ENCODE measurements around the gene SNX30.

The SNX30 gene

DNA sequence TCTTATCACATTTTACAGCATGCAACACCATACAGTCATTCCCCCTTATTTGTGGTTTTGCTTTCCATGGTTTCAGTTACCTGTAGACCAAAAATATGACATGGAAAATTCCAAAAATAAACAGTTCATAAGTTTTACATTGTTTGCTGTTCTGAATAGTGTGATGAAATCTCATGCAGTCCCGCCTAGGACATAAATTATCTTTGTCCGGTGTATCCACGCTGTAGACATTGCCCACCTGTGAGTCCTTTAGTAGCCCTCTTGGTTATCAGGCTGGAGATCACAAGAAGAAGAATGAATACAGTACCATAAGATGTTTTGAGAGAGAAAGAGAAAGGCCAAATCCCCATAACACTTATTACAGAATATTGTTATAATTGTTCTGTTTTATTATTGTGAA lies 72.1 kb downstream of the SNX30 start:
- DNase-seq (ENCODE audit: low read depth in 3 of 3), result no peak

DNA sequence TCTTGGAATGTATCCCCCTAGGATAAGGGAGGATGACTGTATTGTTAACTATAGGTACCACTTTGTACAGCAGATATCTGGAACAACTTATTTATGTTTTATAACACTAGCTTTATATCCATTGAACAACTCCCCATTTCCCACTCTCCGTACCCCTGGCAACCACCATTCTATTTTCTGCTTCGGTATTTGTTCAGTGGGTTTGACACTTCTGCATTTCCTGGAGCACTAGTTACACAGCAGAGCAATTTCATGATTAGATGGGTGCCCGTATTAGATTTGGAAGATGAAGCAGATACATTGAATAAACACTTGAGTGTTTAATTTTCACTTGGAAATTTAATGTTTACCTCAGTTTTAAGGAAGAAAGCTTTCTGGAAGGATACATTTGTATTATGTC lies 72.7 kb downstream of the SNX30 start:
- DNase-seq (ENCODE audit: low read depth in 3 of 3), result no peak

- DNase-seq (ENCODE audit: low read depth in 3 of 3), result no peak
These were observed 80.8 kb downstream of the SNX30 start for GRCh38 chr9:112831281-112831851.

DNA sequence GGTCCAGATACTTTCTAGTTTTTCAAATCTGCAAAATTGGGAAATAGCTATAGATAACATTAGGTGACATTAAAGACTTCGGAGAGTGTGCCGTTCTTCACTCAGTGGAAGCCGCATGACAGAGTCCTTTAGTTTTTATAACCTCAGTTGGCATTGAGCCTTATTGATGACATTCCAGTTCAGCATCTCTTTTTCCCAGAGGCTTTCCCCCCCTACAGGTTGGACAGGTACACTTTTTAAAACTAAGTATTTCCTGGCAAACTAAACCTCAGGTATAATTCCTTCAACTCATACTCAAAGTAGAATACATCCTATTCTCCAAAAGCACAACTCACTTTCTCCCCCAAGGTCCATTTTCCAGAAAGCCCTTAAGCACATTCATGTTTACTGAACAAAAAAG lies 81.4 kb downstream of the SNX30 start:
- DNase-seq (ENCODE audit: low read depth in 3 of 3), result no peak

DNA sequence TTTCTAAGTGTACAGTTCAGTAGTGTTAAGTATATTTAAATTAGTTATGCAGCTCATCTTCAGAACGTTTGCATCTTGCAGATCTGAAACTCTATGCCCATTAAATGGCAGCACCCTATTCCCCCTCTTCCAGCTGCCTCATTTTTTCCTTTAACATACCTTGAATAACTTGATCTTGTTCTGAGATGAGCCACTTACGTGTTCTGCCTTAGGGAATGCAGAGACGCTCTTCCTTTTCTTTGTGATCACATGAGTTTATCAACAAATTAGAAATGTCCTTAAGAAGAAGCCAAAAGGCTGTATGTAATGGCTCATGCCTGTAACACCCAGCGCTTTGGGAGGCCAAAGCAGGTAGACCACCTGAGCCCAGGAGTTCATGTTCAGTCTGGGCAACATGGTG lies 82.5 kb downstream of the SNX30 start:
- no peak for DNase-seq (ENCODE audit: low read depth in 3 of 3)

GRCh38 chr9:112836394-112836793 lies 85.8 kb downstream of the SNX30 start:
- no peak for DNase-seq (ENCODE audit: low read depth in 3 of 3)

DNA sequence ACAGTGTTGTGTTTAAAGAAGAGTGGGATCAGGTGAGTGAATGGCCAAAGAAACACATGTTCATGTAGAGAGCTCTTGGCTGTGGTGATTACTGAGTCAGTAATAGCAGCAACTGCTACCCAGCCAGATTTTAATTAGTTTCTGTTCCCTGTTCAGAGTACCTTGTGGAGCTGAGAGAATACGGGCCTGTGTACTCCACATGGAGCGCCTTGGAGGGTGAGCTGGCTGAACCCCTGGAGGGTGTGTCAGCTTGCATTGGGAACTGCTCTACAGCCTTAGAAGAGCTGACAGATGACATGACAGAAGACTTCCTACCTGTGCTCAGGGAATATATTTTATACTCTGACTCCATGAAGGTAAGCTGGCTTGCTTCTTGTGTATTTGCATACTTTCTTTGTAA lies 87.8 kb downstream of the SNX30 start:
- no peak for DNase-seq (ENCODE audit: low read depth in 3 of 3)

DNA sequence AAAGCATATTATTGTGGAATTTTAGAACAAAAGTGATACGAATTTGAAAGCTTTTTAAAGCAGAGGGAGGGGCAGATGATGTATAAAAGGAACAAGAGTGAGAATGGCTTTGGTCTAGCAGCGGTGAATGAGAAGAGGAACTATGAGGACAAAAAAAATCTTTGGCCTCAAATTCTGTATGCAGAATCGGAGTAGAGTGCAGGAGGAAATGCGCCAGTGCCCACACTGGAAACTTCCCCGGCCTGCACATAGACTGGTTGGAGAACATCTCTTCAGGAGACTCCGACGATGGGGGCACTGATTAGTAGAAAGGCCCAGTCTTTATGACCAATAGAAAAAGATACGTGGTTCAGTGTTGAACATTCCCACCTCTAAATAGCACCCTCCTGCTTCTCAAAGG lies 88.8 kb downstream of the SNX30 start:
- no peak for DNase-seq (ENCODE audit: low read depth in 3 of 3)

GRCh38 chr9:112841261-112841660 lies 90.7 kb downstream of the SNX30 start:
- no peak for DNase-seq (ENCODE audit: low read depth in 3 of 3)

DNA sequence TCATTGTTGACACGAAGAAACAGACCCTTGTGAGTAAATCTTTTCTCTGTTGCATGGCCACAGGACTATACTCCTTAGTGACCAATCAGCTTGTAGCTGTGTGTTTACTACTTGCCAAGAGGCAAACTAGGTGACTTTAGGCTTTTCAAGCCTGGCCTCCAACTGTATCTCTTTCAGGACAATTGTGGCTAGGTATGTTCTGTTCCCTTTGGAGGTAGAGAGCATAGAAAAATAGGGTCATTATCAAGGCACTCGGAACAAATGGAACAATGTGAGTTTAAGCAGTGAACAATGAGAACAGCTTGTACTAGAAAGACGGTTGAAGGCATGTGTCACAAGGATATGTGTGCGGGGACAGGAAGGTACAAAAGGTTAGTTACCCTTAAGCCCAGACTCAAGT lies 92.0 kb downstream of the SNX30 start:
- DNase-seq (ENCODE audit: low read depth in 3 of 3), result no peak

GRCh38 chr9:112844771-112845542 lies 94.4 kb downstream of the SNX30 start:
- DNase-seq (ENCODE audit: low read depth in 3 of 3), result peak; percentile 60 to 77 (median 61)

GRCh38 chr9:112846528-112847488 lies 96.2 kb downstream of the SNX30 start:
- DNase-seq (ENCODE audit: low read depth in 3 of 3), result no peak

DNA sequence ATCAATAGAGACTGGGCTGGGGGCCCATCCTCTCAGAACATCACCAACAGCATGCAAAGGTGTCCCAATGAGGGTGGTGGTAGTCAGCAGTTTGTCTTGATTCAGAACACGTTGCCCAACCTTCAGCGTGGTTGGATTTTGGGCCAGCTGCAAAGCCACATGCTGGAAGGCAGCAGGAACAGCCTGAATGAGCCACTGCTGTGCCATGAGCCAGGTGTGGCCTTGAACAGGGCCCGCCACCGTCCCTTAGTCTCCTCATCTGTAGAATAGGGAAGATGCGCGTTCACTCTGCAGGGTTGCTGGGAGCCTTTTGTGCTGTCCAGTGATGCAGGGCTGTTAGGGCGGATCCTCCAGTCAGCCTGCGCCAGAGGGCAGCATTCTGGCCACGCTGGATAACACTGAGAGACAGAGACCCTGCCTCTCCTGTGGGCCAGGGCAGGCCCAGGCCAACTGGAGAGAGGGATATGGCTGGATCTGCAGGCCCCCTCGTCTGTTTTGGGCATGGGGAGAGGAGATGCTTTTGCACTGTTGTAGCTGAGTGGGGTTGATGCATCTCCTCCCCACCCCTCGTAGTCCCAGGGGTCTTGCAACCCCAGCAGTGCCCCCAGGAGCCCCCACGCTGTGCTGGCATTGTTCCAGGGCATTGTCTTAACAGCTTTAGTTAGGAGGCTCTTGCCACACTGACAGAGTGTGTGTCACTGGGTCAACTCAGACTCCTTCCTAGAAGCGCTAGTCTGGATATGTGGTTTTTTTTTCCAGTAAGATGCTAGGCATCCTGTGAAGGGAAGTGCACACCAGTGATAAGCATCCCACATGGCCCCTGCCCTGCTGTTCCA lies 98.0 kb downstream of the SNX30 start:
- DNase-seq (ENCODE audit: low read depth in 3 of 3), result no peak

- DNase-seq (ENCODE audit: low read depth in 3 of 3), result peak in 1 of 3 experiments; percentile 14
These were observed 98.9 kb downstream of the SNX30 start for GRCh38 chr9:112849363-112849922.

DNA sequence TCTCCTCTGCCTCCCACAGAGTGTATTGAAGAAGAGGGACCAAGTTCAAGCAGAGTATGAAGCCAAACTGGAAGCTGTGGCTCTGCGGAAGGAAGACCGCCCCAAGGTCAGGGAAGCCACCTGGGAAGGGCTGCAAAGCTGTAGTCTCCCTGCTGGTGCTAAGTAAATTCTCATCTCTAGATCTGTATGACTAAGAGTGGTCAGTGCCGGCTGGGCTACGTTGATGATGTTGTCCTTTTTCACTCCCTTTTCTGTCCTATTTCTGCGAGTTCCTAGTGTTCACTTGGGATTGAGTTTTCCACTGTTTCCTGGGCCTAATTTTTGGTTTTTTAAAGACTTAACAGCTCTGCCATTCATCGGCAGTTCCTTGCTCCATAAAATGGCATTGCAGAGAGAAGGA lies 100.3 kb downstream of the SNX30 start:
- no peak for DNase-seq (ENCODE audit: low read depth in 3 of 3)

- DNase-seq (ENCODE audit: low read depth in 3 of 3), result no peak
These were observed 102.4 kb downstream of the SNX30 start for GRCh38 chr9:112852741-112853504.

GRCh38 chr9:112853882-112854585 lies 103.5 kb downstream of the SNX30 start:
- no peak for DNase-seq (ENCODE audit: low read depth in 3 of 3)

DNA sequence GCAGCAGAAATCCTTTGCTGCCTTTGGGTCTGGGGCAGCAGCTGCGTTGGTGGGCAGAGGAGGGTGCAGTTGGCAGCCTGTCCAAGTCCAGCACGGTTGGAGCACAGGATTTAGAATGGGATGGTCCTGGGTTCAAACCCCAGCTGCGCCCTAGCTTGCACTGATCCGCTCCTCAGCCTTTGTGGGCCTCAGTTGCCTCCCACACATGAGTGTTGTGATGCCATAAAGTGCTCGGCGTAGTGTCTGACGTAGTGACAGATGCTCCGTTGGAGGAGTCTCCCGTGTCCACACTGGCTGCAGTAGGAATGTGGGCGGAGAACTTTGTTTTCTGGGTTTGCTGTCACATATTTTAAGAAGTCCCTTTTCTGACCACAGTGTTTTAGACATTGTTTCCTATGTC lies 104.1 kb downstream of the SNX30 start:
- DNase-seq (ENCODE audit: low read depth in 3 of 3), result no peak

DNA sequence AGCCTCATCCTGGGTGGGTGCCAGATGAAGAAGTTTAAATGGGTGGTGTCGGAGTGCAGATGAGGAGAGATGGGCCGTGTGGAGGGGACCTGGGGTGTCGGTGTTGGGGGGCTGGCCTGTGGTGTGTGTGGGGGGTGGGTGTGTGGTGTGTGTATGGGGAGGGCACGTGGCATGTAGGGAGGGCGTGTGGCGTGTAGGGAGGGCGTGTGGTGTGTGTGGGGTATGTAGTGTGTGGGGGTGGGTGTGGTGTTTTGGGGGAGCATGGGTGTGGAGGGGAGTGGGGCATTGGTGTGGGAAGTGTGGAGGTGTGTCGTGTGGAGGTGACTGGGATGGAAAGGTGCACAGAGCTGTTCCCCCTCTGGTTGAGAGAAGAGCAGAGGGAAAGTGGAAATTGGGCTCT lies 105.6 kb downstream of the SNX30 start:
- DNase-seq (ENCODE audit: low read depth in 3 of 3), result no peak

- no peak for DNase-seq (ENCODE audit: low read depth in 3 of 3)
These were observed 106.3 kb downstream of the SNX30 start for GRCh38 chr9:112856843-112857242.

Measured in stimulated activated CD4-positive, alpha-beta T cell treated with anti-CD3 and anti-CD28 coated beads, TNF-alpha, amount 100 ng/mL, for 24 hours (primary cell).